Lower leg skin (tissue), 4 donors: ENCODE measurements around the gene METRNL. TPM values are rescaled to one million over a fixed set of nuclear protein-coding genes. Genes with fewer than 3 reads are reported as not detected.
"Not testable (repeated sequence)": the region's sequence is repeated elsewhere in the genome, so short reads cannot be mapped to it uniquely, and the experiment has no call there.

Source experiments
- DNase-seq, 2 donors: peaks; one replicate each; pipeline ENCODE4 v3.0.0-alpha.2; 2019; ENCODE audit warnings: low spot score in 2 of 2
- H3K4me3 ChIP-seq: fragments of 200-600 bp; sonication (generic); 2 replicates; pipeline ENCODE4 v1.5.1; 2017; ENCODE audit warnings: mild to moderate bottlenecking, low read depth; ENCODE audit not compliant: poor library complexity, severe bottlenecking
- CTCF ChIP-seq, 3 donors: fragments of 450-650 bp; IDR thresholded peaks; one replicate each; pipeline ENCODE4 v1.5.1; 2016; ENCODE audit warnings: antibody characterized with exemption in 3 of 3, mild to moderate bottlenecking in 3 of 3, moderate library complexity in 2 of 3
- POLR2A ChIP-seq, 2 donors: fragments of 450-650 bp; IDR thresholded peaks; one replicate each; pipeline ENCODE4 v1.6.1; 2016 to 2017; ENCODE audit warnings: antibody characterized with exemption in 2 of 2, mild to moderate bottlenecking in 1 of 2, moderate library complexity in 1 of 2
- WGBS, 2 donors: methylation state at CpG; one replicate each; pipeline ENCODE4 v1.1.5; 2018; 5-methylcytosine and 5-hydroxymethylcytosine counted together
- intact Hi-C: fragments of 100-400 bp; cut with DNase I; formaldehyde crosslinking; loops from one replicate; pipeline ENCODE4 v1.15.0; 2023; ENCODE audit warnings: low total_unique reads
- total RNA-seq, 4 donors: library from RNA; depleted of rRNA; stranded (reverse); fragments of >200 nt; gene quantifications; one replicate each; pipeline ENCODE4 v1.1.0, GENCODE V29; 2016

METRNL gene
- total RNA-seq, 4 donors from 2014 or later, result 208 to 343 (median 296) TPM

- TF ChIP-seq CTCF (IDR thresholded peaks at IDR 0.05) (no peak), POLR2A (IDR thresholded peaks at IDR 0.05) (no peak)
- no peak overlapping the region for H3K4me3 ChIP-seq
- no peak for DNase-seq
- 85 to 88% methylated on average over 10 to 13 of the region's 13 CpGs for whole genome bisulfite sequencing, 2 donors
- intact Hi-C loops, result no loop called here
Observed at GRCh38 chr17:83054518-83055125, 24.8 kb upstream of the METRNL start.

- WGBS, 2 donors, result 84 to 93% methylated on average over 9 to 12 of the region's 25 CpGs
- H3K4me3 ChIP-seq, DNase-seq, intact Hi-C loops: not testable (repeated sequence)
Observed at GRCh38 chr17:83055176-83055575, 24.2 kb upstream of the METRNL start.

GRCh38 chr17:83055911-83056582 is 23.4 kb upstream of the METRNL start:
- TF ChIP-seq POLR2A (IDR thresholded peaks at IDR 0.05) (no peak), CTCF (IDR thresholded peaks at IDR 0.05) (no peak)
- 53 to 57% methylated on average over 16 of the region's 16 CpGs for WGBS, 2 donors
- no peak for DNase-seq
- intact Hi-C loops, result no loop called here
- H3K4me3 ChIP-seq, result no peak overlapping the region

- no peak for TF ChIP-seq CTCF (IDR thresholded peaks at IDR 0.05)
- no peak for TF ChIP-seq POLR2A (IDR thresholded peaks at IDR 0.05)
- no peak overlapping the region for H3K4me3 ChIP-seq
- peak in 1 of 2 donors; percentile 88 for DNase-seq
- intact Hi-C loops, result no loop called here
- 72 to 73% methylated on average over 26 to 30 of the region's 30 CpGs for WGBS, 2 donors
Observed at GRCh38 chr17:83056583-83057396, 22.6 kb upstream of the METRNL start.

GRCh38 chr17:83057397-83057761 is 22.0 kb upstream of the METRNL start:
- DNase-seq, result no peak
- no peak overlapping the region for H3K4me3 ChIP-seq
- no peak for TF ChIP-seq CTCF (IDR thresholded peaks at IDR 0.05)
- no peak for TF ChIP-seq POLR2A (IDR thresholded peaks at IDR 0.05)
- 81 to 85% methylated on average over 14 of the region's 14 CpGs for whole genome bisulfite sequencing, 2 donors
- intact Hi-C loops, result no loop called here

- DNase-seq, result no peak
- TF ChIP-seq CTCF (IDR thresholded peaks at IDR 0.05), result no peak
- TF ChIP-seq POLR2A (IDR thresholded peaks at IDR 0.05), result no peak
- intact Hi-C loops, result no loop called here
- 88 to 93% methylated on average over 17 to 19 of the region's 19 CpGs for WGBS, 2 donors
- H3K4me3 ChIP-seq, result no peak overlapping the region
Observed at GRCh38 chr17:83057793-83058265, 21.6 kb upstream of the METRNL start.
